ENCODE measurements around the gene MBTPS1. TPM values are rescaled to one million over a fixed set of nuclear protein-coding genes. Genes with fewer than 3 reads are reported as not detected.

Gene MBTPS1
- total and polyA plus RNA-seq, 9 of the 15 experiments (the other 6 are each of a cell fraction or from before 2014, with no cell fraction given): 2.8 to 57.6 (median 43.8) TPM

- TF ChIP-seq ZNF507 (tag; conservative IDR thresholded peaks at IDR 0.05) (no peak), CCAR2 (IDR thresholded peaks at IDR 0.05; ENCODE audit: low read depth, low read length) (no peak), U2AF1 (optimal IDR thresholded peaks at IDR 0.05; ENCODE audit: low read depth, low read length) (no peak), ZNF780A (CRISPR knock-in tag; IDR thresholded peaks at IDR 0.05) (no peak), FOXP1 (CRISPR knock-in tag; IDR thresholded peaks at IDR 0.05) (0 out of 2 replicates have a peak, but pooled peaks have one; percentile 4), NBN (IDR thresholded peaks at IDR 0.05; ENCODE audit: low read depth) (peak; percentile 72), MGA (IDR thresholded peaks at IDR 0.05) (peak; percentile 77), ZHX1 (conservative IDR thresholded peaks at IDR 0.05; ENCODE audit: low read length) (no peak), BCL6 (CRISPR knock-in tag; IDR thresholded peaks at IDR 0.05) (no peak; the same call in 1 of the 2 replicates), CBX2 (IDR thresholded peaks at IDR 0.05; ENCODE audit: insufficient read depth, low read length, poor library complexity, severe bottlenecking) (no peak), MEF2A (IDR thresholded peaks at IDR 0.05; ENCODE audit: control insufficient read depth, low read depth, low read length) (no peak)
These were observed 22.3 kb upstream of the MBTPS1 start (continued) for GRCh38 chr16:84138824-84139627.
